ENCODE results near the gene LHX4.

Gene LHX4

GRCh38 chr1:180261524-180262155 lies 31.6 kb downstream of the LHX4 start:
- Histone ChIP-seq H3K9ac (ENCODE audit: low read length) (no peak overlapping the region), H3K9me3 (ENCODE audit: low read length) (no peaks in the 10 kb centered on the region)

GRCh38 chr1:180262628-180263488 lies 32.8 kb downstream of the LHX4 start:
- no peak overlapping the region for H2AFZ ChIP-seq (ENCODE audit: low read length)
- no peak for TF ChIP-seq EZH2 (IDR thresholded peaks at IDR 0.05; ENCODE audit: borderline replicate concordance, low read length)
- TF ChIP-seq, protein P1, sequence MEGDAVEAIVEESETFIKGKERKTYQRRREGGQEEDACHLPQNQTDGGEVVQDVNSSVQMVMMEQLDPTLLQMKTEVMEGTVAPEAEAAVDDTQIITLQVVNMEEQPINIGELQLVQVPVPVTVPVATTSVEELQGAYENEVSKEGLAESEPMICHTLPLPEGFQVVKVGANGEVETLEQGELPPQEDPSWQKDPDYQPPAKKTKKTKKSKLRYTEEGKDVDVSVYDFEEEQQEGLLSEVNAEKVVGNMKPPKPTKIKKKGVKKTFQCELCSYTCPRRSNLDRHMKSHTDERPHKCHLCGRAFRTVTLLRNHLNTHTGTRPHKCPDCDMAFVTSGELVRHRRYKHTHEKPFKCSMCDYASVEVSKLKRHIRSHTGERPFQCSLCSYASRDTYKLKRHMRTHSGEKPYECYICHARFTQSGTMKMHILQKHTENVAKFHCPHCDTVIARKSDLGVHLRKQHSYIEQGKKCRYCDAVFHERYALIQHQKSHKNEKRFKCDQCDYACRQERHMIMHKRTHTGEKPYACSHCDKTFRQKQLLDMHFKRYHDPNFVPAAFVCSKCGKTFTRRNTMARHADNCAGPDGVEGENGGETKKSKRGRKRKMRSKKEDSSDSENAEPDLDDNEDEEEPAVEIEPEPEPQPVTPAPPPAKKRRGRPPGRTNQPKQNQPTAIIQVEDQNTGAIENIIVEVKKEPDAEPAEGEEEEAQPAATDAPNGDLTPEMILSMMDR (IDR thresholded peaks at IDR 0.05; ENCODE audit: low read length) = no peak

More at GRCh38 chr1:180261524-180262155, 31.6 kb downstream of the LHX4 start:
- Histone ChIP-seq H3K4me2 (ENCODE audit: low read length) (no peak overlapping the region), H3K27me3 (ENCODE audit: insufficient read depth, low read length) (0 out of 2 replicates have a peak, but pooled peaks cover 10% of the 10 kb centered on the region), H4K20me1 (ENCODE audit: insufficient read depth, low read length) (no peaks in the 10 kb centered on the region), H3F3A (ENCODE audit: insufficient read depth, low read length) (no peaks in the 10 kb centered on the region), H3K4me3 (ENCODE audit: low read depth, low read length, poor library complexity, severe bottlenecking) (no peak overlapping the region), H3K4me1 (ENCODE audit: insufficient read depth, low read length, severe bottlenecking) (no peaks in the 10 kb centered on the region), H3K79me2 (ENCODE audit: insufficient read depth, low read length) (no peaks in the 10 kb centered on the region), H2AFZ (ENCODE audit: low read length) (no peak overlapping the region), H3K9me2 (ENCODE audit: low read depth, low read length) (no peaks in the 10 kb centered on the region), H3K36me3 (ENCODE audit: insufficient read depth, low read length) (no peaks in the 10 kb centered on the region), H3K27ac (ENCODE audit: low read depth, low read length, poor library complexity, severe bottlenecking) (no peak overlapping the region)
- TF ChIP-seq, protein P1 (IDR thresholded peaks at IDR 0.05; ENCODE audit: low read length) = no peak
- no peak for TF ChIP-seq EZH2 (IDR thresholded peaks at IDR 0.05; ENCODE audit: borderline replicate concordance, low read length)

GRCh38 chr1:180264595-180264994 lies 34.5 kb downstream of the LHX4 start:
- Histone ChIP-seq H3K4me3 (ENCODE audit: low read depth, low read length, poor library complexity, severe bottlenecking) (no peak overlapping the region), H3K27ac (ENCODE audit: low read depth, low read length, poor library complexity, severe bottlenecking) (no peak overlapping the region), H3K27me3 (ENCODE audit: insufficient read depth, low read length) (0 out of 2 replicates have a peak, but pooled peaks cover 6% of the 10 kb centered on the region), H3K4me1 (ENCODE audit: insufficient read depth, low read length, severe bottlenecking) (no peaks in the 10 kb centered on the region), H3K9me2 (ENCODE audit: low read depth, low read length) (no peaks in the 10 kb centered on the region), H3K9ac (ENCODE audit: low read length) (no peak overlapping the region), H3F3A (ENCODE audit: insufficient read depth, low read length) (no peaks in the 10 kb centered on the region), H3K79me2 (ENCODE audit: insufficient read depth, low read length) (no peaks in the 10 kb centered on the region), H2AFZ (ENCODE audit: low read length) (no peak overlapping the region), H4K20me1 (ENCODE audit: insufficient read depth, low read length) (no peaks in the 10 kb centered on the region), H3K9me3 (ENCODE audit: low read length) (no peaks in the 10 kb centered on the region), H3K36me3 (ENCODE audit: insufficient read depth, low read length) (no peaks in the 10 kb centered on the region), H3K4me2 (ENCODE audit: low read length) (no peak overlapping the region)
- TF ChIP-seq, protein P1 (IDR thresholded peaks at IDR 0.05; ENCODE audit: low read length) = no peak
- TF ChIP-seq EZH2 (IDR thresholded peaks at IDR 0.05; ENCODE audit: borderline replicate concordance, low read length) = no peak

More at GRCh38 chr1:180262628-180263488, 32.8 kb downstream of the LHX4 start:
- Histone ChIP-seq H3K4me3 (ENCODE audit: low read depth, low read length, poor library complexity, severe bottlenecking) (no peak overlapping the region), H3K27me3 (ENCODE audit: insufficient read depth, low read length) (0 out of 2 replicates have a peak, but pooled peaks cover 6% of the 10 kb centered on the region), H3K4me2 (ENCODE audit: low read length) (no peak overlapping the region), H3K9me2 (ENCODE audit: low read depth, low read length) (no peaks in the 10 kb centered on the region), H3F3A (ENCODE audit: insufficient read depth, low read length) (no peaks in the 10 kb centered on the region), H3K4me1 (ENCODE audit: insufficient read depth, low read length, severe bottlenecking) (no peaks in the 10 kb centered on the region), H3K9me3 (ENCODE audit: low read length) (no peaks in the 10 kb centered on the region), H3K36me3 (ENCODE audit: insufficient read depth, low read length) (no peaks in the 10 kb centered on the region), H3K27ac (ENCODE audit: low read depth, low read length, poor library complexity, severe bottlenecking) (no peak overlapping the region), H4K20me1 (ENCODE audit: insufficient read depth, low read length) (no peaks in the 10 kb centered on the region), H3K9ac (ENCODE audit: low read length) (no peak overlapping the region), H3K79me2 (ENCODE audit: insufficient read depth, low read length) (no peaks in the 10 kb centered on the region)
